ENCODE measurements around the gene GRID2. TPM values are rescaled to one million over a fixed set of nuclear protein-coding genes. Genes with fewer than 3 reads are reported as not detected.

GRID2 gene
- total and polyA plus RNA-seq, 9 of the 15 experiments (the other 6 are each of a cell fraction or from before 2014, with no cell fraction given) = 0.04 TPM; not detected in 7

GRCh38 chr4:93147524-93148212, 843.9 kb downstream of the GRID2 start:
- no peaks in the 10 kb centered on the region for H3K36me3 ChIP-seq (ENCODE audit: control insufficient read depth, insufficient read depth, low read length)
- no peak overlapping the region for H3K4me2 ChIP-seq (ENCODE audit: insufficient read depth, low read length)
- H2AFZ ChIP-seq (ENCODE audit: low read depth, low read length) = no peak overlapping the region
- H3K4me1 ChIP-seq (replicated peaks in 1 of 2; ENCODE audit: control insufficient read depth in 2 of 2, insufficient read depth in 2 of 2, low read length in 2 of 2) = no peaks in the 10 kb centered on the region
- no peaks in the 10 kb centered on the region for H3K9me1 ChIP-seq (ENCODE audit: control insufficient read depth, insufficient read depth, low read length)
- H3K27ac ChIP-seq (ENCODE audit: extremely low read depth, low read depth, low read length) = no peak overlapping the region
- H3K27me3 ChIP-seq (ENCODE audit: control insufficient read depth in 2 of 2, insufficient read depth in 2 of 2, low read length in 2 of 2) = no peaks in the 10 kb centered on the region
- BruUV-seq (replicated peaks) = no TSS peak
- in situ Hi-C loops (cut with MboI) = no loop called here
- no peak overlapping the region for H3K9ac ChIP-seq (ENCODE audit: insufficient read depth in 1 of 2, low read depth in 2 of 2, low read length in 2 of 2)
- ChIA-PET POLR2A (no interaction called here), CTCF (ENCODE audit: low intra/inter-chr PET ratio) (no interaction called here)
- DNase-seq (ENCODE audit: extremely low read depth in 1 of 4, low spot score in 3 of 4) (no peak), FAIRE-seq (no peak), ATAC-seq (no peak)
- intact Hi-C loops (cut with micrococcal nuclease) = no loop called here
- H3K79me2 ChIP-seq (ENCODE audit: control insufficient read depth, insufficient read depth, low read length) = no peaks in the 10 kb centered on the region
- H3K9me3 ChIP-seq (replicated peaks; ENCODE audit: control insufficient read depth, insufficient read depth, low read depth, low read length) = no peaks in the 10 kb centered on the region
- no peak overlapping the region for H3K4me3 ChIP-seq
- H4K20me1 ChIP-seq (replicated peaks; ENCODE audit: control insufficient read depth, insufficient read depth, low read length) = no peaks in the 10 kb centered on the region
- TF ChIP-seq SRSF1 (IDR thresholded peaks at IDR 0.05; ENCODE audit: low read depth, low read length) (no peak), PHF21A (IDR thresholded peaks at IDR 0.05; ENCODE audit: borderline replicate concordance, low read depth) (no peak), IRF1 (CRISPR knock-in tag; IDR thresholded peaks at IDR 0.05; ENCODE audit: borderline replicate concordance) (no peak), FOXP1 (CRISPR knock-in tag; IDR thresholded peaks at IDR 0.05) (no peak), TAF7 (tag; IDR thresholded peaks at IDR 0.05) (no peak), ZNF263 (CRISPR knock-in tag; IDR thresholded peaks at IDR 0.05; ENCODE audit: borderline replicate concordance) (no peak), ZNF436 (CRISPR knock-in tag; IDR thresholded peaks at IDR 0.05) (no peak), MCM5 (IDR thresholded peaks at IDR 0.05; ENCODE audit: low read depth) (no peak), SAP30 (IDR thresholded peaks at IDR 0.05; ENCODE audit: borderline replicate concordance, insufficient read depth, low read depth, low read length, poor library complexity, severe bottlenecking) (no peak)
- 0% methylated on average over 1 of the region's 1 CpG for WGBS (ENCODE audit: insufficient coverage, low coverage, missing lambda C conversion rate)
